RWPE2 (cell line): Measurements from ENCODE around the gene SEC63.

Experiments
- ATAC-seq: fragments of 200-7000 bp; cut with Tn5 transposase; 3 replicates; pipeline ENCODE4 v1.9.1; 2021; ENCODE audit warnings: low read depth
- DNase-seq: peaks from one replicate; pipeline ENCODE4 v3.0.0-alpha.2; 2020; ENCODE audit warnings: low spot score
- H3K27ac ChIP-seq: fragments of 450-650 bp; 2 replicates; pipeline ENCODE4 v1.5.1; 2017; ENCODE audit warnings: mild to moderate bottlenecking; ENCODE audit not compliant: poor library complexity, severe bottlenecking
- H3K27me3 ChIP-seq: fragments of 250-450 bp; sonication (Bioruptor Pico); 2 replicates; pipeline ENCODE4 v1.5.1; 2021; ENCODE audit warnings: mild to moderate bottlenecking, moderate library complexity; ENCODE audit not compliant: insufficient read depth, poor library complexity, severe bottlenecking
- H3K36me3 ChIP-seq: fragments of 250-450 bp; sonication (Bioruptor Pico); 2 replicates; pipeline ENCODE4 v1.5.1; 2020; ENCODE audit warnings: low read depth, mild to moderate bottlenecking, moderate library complexity
- H3K4me1 ChIP-seq: fragments of 250-450 bp; sonication (Bioruptor Pico); 2 replicates; pipeline ENCODE4 v1.5.1; 2021; ENCODE audit warnings: mild to moderate bottlenecking, moderate library complexity; ENCODE audit not compliant: insufficient read depth, poor library complexity, severe bottlenecking
- H3K4me3 ChIP-seq: fragments of 250-450 bp; sonication (Bioruptor Pico); 2 replicates; pipeline ENCODE4 v1.5.1; 2021; ENCODE audit warnings: mild to moderate bottlenecking, moderate library complexity; ENCODE audit not compliant: severe bottlenecking
- H3K9me3 ChIP-seq: fragments of 250-450 bp; sonication (Bioruptor Pico); 2 replicates; pipeline ENCODE4 v1.5.1; 2021; ENCODE audit warnings: mild to moderate bottlenecking, moderate library complexity; ENCODE audit not compliant: severe bottlenecking
- CTCF ChIP-seq: fragments of 450-650 bp; IDR thresholded peaks from one replicate; pipeline ENCODE4 v1.5.1; 2017; ENCODE audit warnings: mild to moderate bottlenecking, moderate library complexity; ENCODE audit not compliant: poor library complexity, severe bottlenecking

Gene SEC63

DNA sequence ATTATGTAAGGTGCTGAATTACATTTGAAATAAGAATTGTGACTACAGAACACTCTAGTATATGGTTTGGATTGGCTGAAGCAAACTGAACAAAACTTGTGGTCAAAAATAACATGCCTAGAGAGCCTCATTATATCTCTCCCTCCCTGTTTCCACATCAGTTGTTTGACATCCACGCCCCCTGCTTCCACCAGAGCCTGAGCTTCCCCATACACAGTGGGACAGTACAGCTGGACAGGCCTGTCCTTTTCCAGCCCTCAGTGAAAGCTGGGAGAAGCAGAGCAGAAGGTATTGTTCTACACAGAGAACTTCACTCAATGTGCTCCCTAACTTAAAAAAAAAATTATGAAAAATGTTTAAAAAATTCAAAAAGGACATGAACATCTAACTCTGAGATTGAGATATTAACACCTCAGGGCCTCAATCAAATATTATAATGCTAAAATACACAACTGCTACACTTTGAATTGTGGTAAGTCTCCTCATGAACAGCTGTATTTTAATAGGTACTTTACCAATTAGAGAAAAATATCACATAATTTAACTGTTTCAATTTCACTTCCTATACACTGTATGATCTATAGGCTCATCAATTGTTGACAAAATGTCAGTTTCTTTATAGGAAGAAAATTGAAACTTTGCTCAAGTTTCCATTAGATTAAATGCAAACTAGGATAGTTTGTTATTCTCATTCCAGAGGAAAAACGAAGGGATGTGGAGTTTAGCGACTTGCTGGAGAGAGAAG lies 89.0 kb downstream of the SEC63 start:
- no peak for DNase-seq
- Histone ChIP-seq H3K4me3 (no peak overlapping the region), H3K27ac (no peak overlapping the region), H3K27me3 (no peaks in the 10 kb centered on the region), H3K4me1 (no peaks in the 10 kb centered on the region), H3K9me3 (no peaks in the 10 kb centered on the region), H3K36me3 (peaks cover 45% of the 10 kb centered on the region)
- ATAC-seq, result no peak
- TF ChIP-seq CTCF, result no peak

DNA sequence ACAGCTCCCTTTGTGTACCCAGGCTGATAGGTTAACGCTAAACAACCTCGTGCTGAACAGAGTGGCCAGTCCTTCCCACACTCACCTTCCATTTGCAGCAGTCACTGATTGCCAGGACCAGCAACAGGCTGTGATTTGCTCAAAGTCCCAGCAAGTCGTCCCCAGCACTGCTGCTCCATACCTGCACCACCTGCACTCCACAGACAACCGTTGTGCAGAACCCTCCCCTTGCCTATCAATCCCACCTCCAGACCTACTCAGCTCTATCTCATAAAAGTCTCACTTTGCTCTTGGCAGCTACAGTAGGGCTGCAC lies 90.7 kb downstream of the SEC63 start:
- no peak overlapping the region for H3K4me3 ChIP-seq
- no peak for DNase-seq
- H3K9me3 ChIP-seq, result no peaks in the 10 kb centered on the region
- TF ChIP-seq CTCF, result peak; percentile 46
- no peaks in the 10 kb centered on the region for H3K4me1 ChIP-seq
- no peak for ATAC-seq
- no peaks in the 10 kb centered on the region for H3K27me3 ChIP-seq
- peaks cover 27% of the 10 kb centered on the region for H3K36me3 ChIP-seq
- H3K27ac ChIP-seq, result no peak overlapping the region

DNA sequence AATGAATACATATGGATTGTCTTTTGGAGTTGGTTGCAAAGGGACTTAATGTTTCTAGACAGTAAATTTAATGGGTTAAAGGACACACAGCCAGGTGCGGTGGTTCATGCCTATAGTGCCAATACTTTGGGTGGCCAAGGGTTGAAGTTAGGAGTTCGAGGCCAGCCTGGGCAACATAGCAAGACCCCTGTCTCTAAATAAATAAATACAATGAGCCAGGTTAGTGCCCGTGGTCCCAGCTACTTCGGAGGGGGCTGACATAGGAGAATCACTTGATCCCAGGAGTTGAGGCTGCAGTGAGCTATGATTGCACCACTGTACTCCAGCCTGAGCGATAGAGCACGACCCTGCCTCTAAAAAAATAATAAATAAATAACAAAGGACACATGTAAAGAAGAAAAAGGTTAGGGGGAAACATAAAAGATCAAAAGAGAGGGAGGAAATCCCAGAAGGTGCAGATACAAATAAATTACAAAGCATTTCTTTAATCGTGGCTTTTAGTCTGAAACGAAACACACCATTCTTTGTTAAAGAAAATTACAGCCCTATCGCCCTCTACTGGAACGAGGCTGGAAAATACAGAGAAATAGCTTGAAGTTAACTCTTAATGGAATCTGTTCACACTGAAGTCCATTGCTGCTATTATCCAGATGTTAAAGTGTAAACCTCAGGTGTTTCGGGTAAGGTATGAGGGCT lies 91.3 kb downstream of the SEC63 start:
- TF ChIP-seq CTCF, result peak; percentile 69
- DNase-seq (no peak), ATAC-seq (peak; percentile 24; the same call in 1 of the 3 replicates)
- Histone ChIP-seq H3K27me3 (no peaks in the 10 kb centered on the region), H3K4me3 (no peak overlapping the region), H3K9me3 (no peaks in the 10 kb centered on the region), H3K27ac (no peak overlapping the region), H3K4me1 (no peaks in the 10 kb centered on the region), H3K36me3 (peaks cover 22% of the 10 kb centered on the region)

GRCh38 chr6:107864226-107865127 lies 93.5 kb downstream of the SEC63 start:
- no peaks in the 10 kb centered on the region for H3K9me3 ChIP-seq
- no peaks in the 10 kb centered on the region for H3K4me1 ChIP-seq
- H3K27me3 ChIP-seq, result no peaks in the 10 kb centered on the region
- DNase-seq (no peak), ATAC-seq (no peak)
- no peak overlapping the region for H3K27ac ChIP-seq
- TF ChIP-seq CTCF, result no peak
- H3K4me3 ChIP-seq, result no peak overlapping the region
- H3K36me3 ChIP-seq, result 0 out of 2 replicates have a peak, but pooled peaks cover 6% of the 10 kb centered on the region
